Left cardiac atrium (tissue), 4 donors: ENCODE data around the gene KRTAP10-4. TPM values are rescaled to one million over a fixed set of nuclear protein-coding genes. Genes with fewer than 3 reads are reported as not detected.
A peak's percentile ranks its signal among the peaks of the same experiment; 100 is the strongest.
"Not testable (repeated sequence)": the region's sequence is repeated elsewhere in the genome, so short reads cannot be mapped to it uniquely, and the experiment has no call there.

ENCODE experiments used
- ATAC-seq, 2 donors: fragments of 200-7000 bp; cut with Tn5 transposase; one replicate each; pipeline ENCODE4 v1.9.1; 2020; ENCODE audit warnings: mild to moderate bottlenecking in 2 of 2, moderate library complexity in 2 of 2
- DNase-seq: peaks from one replicate; pipeline ENCODE4 v3.0.0-alpha.2; 2020
- intact Hi-C, 2 donors: fragments of 100-400 bp; cut with DNase I; formaldehyde crosslinking; loops; one replicate each; pipeline versions ENCODE4 v1.14.1 to v1.15.1; 2022 to 2023
- long read RNA-seq: library from polyadenylated mRNA; unstranded; transcript quantifications from one replicate; pipeline ENCODE4 v2.0.0, GENCODE V29; 2021
- total RNA-seq, 2 donors: library from RNA; stranded (reverse); fragmentation: NEBNext Ultra II Directional; extraction: Animal tissue kit (Norgen Biotek cat#: 25700); gene quantifications; one replicate each; pipeline ENCODE4 v1.2.1, GENCODE V29; 2021
- donor health status: DM: no; HTN: yes; CAD: no.
- donor health status: DM: no; HTN: yes; CAD: no; lungs with severe emphysema.
- donor health status: DM: yes; HTN: yes; CAD: no.
- donor health status: Dilated cardiomyopathy.

KRTAP10-4 gene, protein sequence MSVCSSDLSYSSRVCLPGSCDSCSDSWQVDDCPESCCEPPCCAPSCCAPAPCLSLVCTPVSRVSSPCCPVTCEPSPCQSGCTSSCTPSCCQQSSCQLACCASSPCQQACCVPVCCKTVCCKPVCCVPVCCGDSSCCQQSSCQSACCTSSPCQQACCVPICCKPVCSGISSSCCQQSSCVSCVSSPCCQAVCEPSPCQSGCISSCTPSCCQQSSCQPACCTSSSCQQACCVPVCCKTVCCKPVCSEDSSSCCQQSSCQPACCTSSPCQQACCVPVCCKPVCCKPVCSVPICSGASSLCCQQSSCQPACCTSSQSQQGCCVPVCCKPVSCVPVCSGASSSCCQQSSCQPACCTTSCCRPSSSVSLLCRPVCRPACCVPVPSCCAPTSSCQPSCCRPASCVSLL
- total RNA-seq = not detected
- long read RNA-seq = 0 reads

GRCh38 chr21:44573630-44574456 lies at the start of gene KRTAP10-4:
TSS of gene KRTAP10-4 (plus strand) at chr21:44573729. CDS start at chr21:44573759, 30 bp downstream.
- intact Hi-C loops, DNase-seq, ATAC-seq: not testable (repeated sequence)

DNA sequence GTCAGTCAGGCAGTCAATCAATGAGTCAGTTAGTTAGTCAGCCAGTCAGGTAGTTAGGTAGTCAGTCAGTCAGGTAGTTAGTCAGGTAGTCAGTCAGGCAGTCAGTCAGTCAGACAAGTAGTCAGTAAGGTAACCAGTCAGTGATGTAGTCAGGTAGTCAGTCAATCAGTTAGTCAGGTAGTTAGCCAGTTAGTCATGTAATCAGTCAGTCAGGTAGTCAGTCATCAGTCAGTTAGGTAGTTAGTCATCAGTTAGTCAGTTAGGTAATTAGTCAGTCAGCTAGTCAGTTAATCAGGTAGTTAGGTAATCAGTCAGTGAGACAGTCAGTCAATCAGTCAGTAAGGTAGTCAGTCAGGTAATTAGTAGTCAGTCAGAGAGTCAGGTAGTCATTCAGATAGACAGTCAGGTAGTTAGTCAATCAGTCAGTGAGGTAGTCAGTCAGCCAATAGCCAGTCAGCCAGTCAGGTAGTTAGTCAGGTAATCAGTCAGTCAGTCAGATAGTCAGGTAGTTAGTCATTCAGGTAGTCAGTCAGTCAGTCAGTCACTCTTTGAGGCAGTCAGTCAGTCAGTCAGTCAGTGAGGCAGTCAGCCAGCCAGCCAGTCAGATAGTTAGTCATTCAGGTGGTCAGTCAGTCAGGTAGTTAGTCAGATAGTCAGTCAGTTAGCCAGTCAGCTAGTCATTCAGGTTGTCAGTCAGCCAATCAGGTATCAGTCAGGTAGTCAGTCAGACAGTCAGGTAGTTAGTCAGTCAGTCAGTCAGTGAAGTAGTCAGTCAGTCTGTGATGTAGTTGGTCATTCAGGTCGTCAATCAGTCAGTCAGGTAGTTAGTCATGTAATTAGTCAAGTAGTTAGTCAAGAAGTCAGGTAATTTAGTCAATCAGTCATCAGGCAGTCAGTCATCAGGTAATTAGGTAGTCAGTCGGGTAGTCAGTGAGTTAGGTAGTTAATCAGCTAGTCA lies 48.8 kb upstream of the KRTAP10-4 start:
- DNase-seq (no peak), ATAC-seq (no peak)
- intact Hi-C loops = no loop called here

DNA sequence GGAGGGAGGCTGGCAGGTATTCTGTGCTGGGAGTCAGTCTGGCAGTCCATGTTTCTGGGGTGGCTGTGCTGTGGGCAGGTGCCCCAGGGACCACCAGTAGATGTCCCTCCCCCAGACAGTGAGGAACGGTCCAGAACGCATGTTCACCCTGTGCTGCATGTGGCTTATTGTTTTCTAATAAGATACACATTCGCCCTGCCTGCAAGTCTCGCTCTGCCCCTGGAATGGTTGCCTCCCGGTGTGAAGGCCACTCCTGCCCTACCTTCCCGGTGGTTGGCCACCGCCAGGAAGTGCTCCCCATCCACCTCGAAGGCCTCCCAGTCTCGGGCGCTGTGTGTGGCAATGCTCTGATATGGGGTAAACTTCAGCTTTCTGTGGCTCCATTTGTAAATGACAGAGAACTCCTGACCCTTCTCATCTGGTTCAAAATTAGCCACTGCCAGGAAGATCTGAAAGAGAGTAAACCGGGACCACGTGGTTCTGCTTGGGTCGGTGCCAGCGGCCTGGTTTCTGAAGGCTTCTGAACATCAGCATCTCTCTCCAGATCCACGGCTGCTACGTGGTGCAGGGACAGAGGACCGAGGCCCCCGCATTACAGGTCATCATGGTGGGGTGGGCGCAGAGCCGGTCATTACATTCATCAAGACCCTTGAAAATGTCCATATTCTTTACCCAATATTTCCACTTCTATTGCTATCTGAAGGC lies 48.0 kb upstream of the KRTAP10-4 start:
- ATAC-seq (no peak), DNase-seq (peak; percentile 17)
- intact Hi-C loops = no loop called here

GRCh38 chr21:44526096-44526997 lies 47.2 kb upstream of the KRTAP10-4 start:
- intact Hi-C loops = no loop called here
- ATAC-seq (no peak), DNase-seq (no peak)

- peak; percentile 12 for DNase-seq
- intact Hi-C loops = no loop called here
Measured at GRCh38 chr21:44527156-44527982, 46.2 kb upstream of the KRTAP10-4 start.

GRCh38 chr21:44527983-44528633 lies 45.4 kb upstream of the KRTAP10-4 start:
- no peak for ATAC-seq
- DNase-seq = peak; percentile 18
- intact Hi-C loops = no loop called here

More at GRCh38 chr21:44527156-44527982, 46.2 kb upstream of the KRTAP10-4 start:
- no peak for ATAC-seq

DNA sequence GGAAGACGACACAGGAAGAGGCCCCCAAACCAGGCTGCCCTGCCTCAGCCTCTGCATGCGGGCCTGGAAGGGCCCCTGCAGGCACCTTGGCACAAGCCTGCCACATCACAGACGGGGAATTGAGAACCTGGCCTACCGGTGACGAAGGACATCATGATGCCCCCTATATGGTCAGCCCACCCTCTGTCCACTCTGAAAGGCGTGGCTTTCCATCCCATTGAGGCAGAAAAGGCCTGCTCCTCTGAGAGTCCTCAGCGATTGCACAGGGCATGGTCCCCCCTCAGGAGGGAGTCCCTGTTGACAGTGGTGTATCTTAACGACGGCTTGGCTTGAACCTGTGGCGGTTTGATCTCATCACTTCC lies 44.9 kb upstream of the KRTAP10-4 start:
- peak; percentile 8 for DNase-seq
- intact Hi-C loops = no loop called here
- ATAC-seq = no peak

DNA sequence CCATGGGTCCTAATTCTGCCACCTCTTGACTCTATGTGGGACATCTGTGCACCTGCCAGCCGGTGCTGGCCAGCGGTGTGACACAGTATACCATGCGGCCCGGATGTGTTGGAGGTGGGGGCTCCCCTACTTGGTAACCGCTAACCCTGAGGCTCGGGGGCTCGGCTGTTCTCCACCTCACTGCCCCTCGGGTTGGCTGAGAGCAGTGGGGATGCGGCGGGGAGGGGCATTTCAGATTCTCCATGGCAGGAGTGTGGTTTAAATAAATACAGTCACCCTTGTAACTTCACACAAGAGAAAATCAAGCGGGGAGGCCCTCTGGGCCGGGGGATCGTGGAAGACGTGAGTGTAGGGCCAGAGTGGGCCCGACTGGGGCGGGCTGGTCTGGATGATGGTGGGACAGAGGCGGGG lies 44.5 kb upstream of the KRTAP10-4 start:
- DNase-seq (peak; percentile 10), ATAC-seq (no peak)
- intact Hi-C loops = no loop called here

DNA sequence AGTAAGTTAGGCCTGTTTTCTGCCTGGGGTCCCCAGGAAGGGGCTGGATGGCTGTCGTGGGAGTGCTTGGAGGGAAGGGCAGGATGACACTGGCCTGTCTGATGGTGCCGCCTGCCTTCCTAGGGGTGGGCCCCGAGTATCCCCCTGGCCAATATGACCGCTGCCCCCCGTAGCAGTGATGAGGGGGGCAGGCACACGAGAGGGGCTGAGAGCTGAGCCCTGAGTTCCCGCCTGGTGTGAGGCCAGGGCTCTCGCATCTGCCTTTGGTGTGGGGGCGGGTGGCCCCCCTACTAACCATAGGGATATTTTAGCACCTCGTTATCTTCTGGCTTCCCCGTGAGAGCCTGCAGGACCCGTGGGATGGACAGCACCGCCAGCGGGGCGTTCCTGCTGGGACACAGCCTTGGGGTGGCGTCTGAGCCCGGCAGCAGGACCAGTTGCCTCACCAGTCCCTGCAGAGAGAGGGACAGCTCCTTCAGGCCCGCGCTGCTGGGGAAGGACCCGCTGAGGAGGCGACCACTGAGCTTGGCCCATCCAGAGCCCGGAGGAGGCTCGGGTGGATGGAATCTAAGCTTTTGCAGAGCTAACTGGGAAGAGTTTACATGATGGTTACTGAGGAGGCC lies 43.9 kb upstream of the KRTAP10-4 start:
- no peak for ATAC-seq
- DNase-seq = no peak
- intact Hi-C loops = no loop called here

DNA sequence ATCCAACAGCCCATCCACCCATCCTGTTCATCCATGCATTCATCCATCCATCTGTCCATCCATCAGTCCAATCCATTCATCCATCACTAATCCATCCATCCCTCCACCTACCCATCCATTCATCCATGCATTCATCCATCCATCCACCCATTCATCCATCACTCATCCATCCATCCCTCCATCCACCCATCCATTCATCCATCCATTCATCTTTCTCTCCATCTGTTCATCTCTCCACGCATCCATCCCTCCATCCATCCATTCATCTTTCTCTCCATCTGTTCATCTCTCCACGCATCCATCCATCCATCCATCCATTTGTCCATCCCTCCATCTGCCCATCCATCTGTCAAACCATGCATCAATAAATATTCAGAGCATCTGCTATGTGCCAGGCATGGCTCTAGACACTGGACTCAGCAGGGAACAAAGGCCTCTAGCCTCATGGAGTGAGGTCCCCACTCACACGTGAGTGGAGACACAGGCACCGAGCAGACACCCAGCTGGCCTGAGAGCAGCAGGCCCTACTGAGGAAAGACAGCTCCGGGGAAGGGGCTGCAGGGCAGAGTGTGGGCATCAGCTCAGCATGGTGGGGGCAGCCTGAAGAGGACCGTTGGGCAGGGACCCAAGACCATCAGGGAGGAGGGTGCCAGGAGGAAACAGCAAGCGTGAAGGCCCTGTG lies 43.2 kb upstream of the KRTAP10-4 start:
- DNase-seq = no peak
- ATAC-seq = no peak
- intact Hi-C loops = no loop called here

DNA sequence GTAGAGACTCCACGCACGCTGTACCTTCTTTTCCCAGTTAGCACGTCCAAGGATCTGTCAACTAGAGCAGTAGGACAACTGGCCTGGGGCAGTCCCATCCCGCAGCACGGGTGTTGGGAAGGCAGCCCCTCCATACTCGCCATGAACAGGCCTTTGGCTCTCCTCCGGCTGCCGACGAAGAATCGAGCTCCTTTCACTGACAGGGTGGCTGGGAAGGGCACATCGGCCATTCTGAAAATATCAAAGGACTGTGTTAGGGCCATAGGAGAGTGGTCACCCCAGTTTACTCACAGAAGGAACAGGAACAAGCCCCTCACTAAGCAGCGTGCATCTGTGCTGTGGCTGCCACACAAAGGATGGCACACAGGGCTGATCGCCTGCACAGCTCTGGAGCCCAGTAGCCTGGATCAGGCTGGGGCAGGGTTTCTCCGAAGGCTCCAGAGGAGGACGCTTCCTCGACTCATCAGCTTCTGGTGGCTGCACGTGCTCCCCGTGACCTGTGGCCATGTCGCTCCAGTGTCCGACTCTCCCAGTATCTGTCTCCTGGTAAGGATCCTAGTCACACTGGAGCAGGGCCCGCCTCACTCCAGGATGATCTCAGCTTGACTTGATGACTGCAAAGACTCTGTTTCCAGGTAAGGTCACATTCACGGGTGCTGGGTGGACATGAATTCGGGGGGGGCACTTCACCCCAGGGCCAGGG lies 42.5 kb upstream of the KRTAP10-4 start:
- intact Hi-C loops = no loop called here
- ATAC-seq (no peak), DNase-seq (no peak)

GRCh38 chr21:44531606-44532564 lies 41.6 kb upstream of the KRTAP10-4 start:
- DNase-seq = no peak
- intact Hi-C loops = no loop called here

DNA sequence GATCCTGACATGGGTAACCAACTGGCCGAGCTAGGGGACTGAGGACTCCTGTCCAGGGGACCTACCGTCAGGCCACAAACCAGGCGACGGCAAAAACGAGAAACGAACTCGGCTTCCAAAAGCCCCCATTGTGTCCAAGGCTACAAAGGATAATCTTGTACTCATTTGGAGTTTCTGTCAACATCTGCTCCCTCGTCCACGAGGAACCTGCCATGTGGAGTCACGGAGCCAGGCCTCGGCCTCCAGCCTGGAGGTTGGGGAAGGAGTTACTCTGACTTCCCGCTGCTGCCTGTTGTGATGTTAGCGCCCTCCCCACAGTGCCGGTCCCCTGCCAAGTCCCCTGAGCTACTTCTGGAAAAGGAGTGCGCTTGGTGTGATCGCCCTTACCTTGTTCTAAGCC lies 40.8 kb upstream of the KRTAP10-4 start:
- ATAC-seq = no peak
- intact Hi-C loops = no loop called here
- DNase-seq = no peak

More at GRCh38 chr21:44531606-44532564, 41.6 kb upstream of the KRTAP10-4 start:
- ATAC-seq = no peak
